SK-N-SH treated with all-trans-retinoic acid at 6 μM for 48 hours (cell line): ENCODE results near the gene GTF2E1.

Source experiments
- ATAC-seq: fragments of 200-7000 bp; cut with Tn5 transposase; 3 replicates; pipeline ENCODE4 v1.9.1; 2020; ENCODE audit warnings: mild to moderate bottlenecking, moderate library complexity
- ARNTL ChIP-seq: fragments of 450-650 bp; formaldehyde crosslinking; IDR thresholded peaks from 2 replicates; pipeline ENCODE4 v1.5.0; 2020; ENCODE audit warnings: low read depth, mild to moderate bottlenecking, moderate library complexity, borderline replicate concordance
- BACH2 ChIP-seq: fragments of 250-450 bp; sonication (Bioruptor Pico); IDR thresholded peaks from 2 replicates; pipeline ENCODE4 v1.9.0; 2021; ENCODE audit warnings: mild to moderate bottlenecking, borderline replicate concordance
- CSDC2 ChIP-seq: fragments of 250-450 bp; sonication (Bioruptor Pico); IDR thresholded peaks from 2 replicates; pipeline ENCODE4 v1.5.0; 2020; ENCODE audit warnings: mild to moderate bottlenecking, moderate library complexity
- ESRRG ChIP-seq: fragments of 250-450 bp; sonication (Bioruptor Pico); IDR thresholded peaks from 2 replicates; pipeline ENCODE4 v1.6.1; 2021; ENCODE audit warnings: mild to moderate bottlenecking
- GLIS3 ChIP-seq: fragments of 250-450 bp; sonication (Bioruptor Pico); IDR thresholded peaks from 2 replicates; pipeline ENCODE4 v1.5.0; 2020; ENCODE audit warnings: mild to moderate bottlenecking, moderate library complexity
- ISL1 ChIP-seq: fragments of 250-450 bp; sonication (Bioruptor Pico); IDR thresholded peaks from 2 replicates; pipeline ENCODE4 v2.1.2; 2022; ENCODE audit warnings: mild to moderate bottlenecking, moderate library complexity
- OSR1 ChIP-seq: fragments of 250-450 bp; sonication (Bioruptor Pico); IDR thresholded peaks from 2 replicates; pipeline ENCODE4 v1.8.0; 2022; ENCODE audit warnings: moderate library complexity, mild to moderate bottlenecking, inconsistent platforms
- PPARA ChIP-seq: fragments of 250-450 bp; sonication (Bioruptor Pico); IDR thresholded peaks from 2 replicates; pipeline ENCODE4 v1.5.0; 2020; ENCODE audit warnings: mild to moderate bottlenecking, borderline replicate concordance
- RARB ChIP-seq: fragments of 250-450 bp; sonication (Bioruptor Pico); IDR thresholded peaks from 2 replicates; pipeline ENCODE4 v1.8.0; 2021; ENCODE audit warnings: mild to moderate bottlenecking, moderate library complexity
- SNAI2 ChIP-seq: fragments of 250-450 bp; sonication (Bioruptor Pico); IDR thresholded peaks from 2 replicates; pipeline ENCODE4 v1.5.0; 2020; ENCODE audit warnings: mild to moderate bottlenecking, moderate library complexity
- TCF4 ChIP-seq: fragments of 250-450 bp; sonication (Bioruptor Pico); IDR thresholded peaks from 2 replicates; pipeline ENCODE4 v1.8.0; 2021; ENCODE audit warnings: mild to moderate bottlenecking, moderate library complexity, borderline replicate concordance
- TOX ChIP-seq: fragments of 250-450 bp; sonication (Bioruptor Pico); IDR thresholded peaks from 2 replicates; pipeline ENCODE4 v1.8.0; 2021; ENCODE audit warnings: mild to moderate bottlenecking, moderate library complexity, borderline replicate concordance
- ZC3H10 ChIP-seq: fragments of 250-450 bp; sonication (Bioruptor Pico); IDR thresholded peaks from 2 replicates; pipeline ENCODE4 v1.5.1; 2021; ENCODE audit warnings: mild to moderate bottlenecking, moderate library complexity
- ZFP3 ChIP-seq: fragments of 250-450 bp; sonication (Bioruptor Pico); IDR thresholded peaks from 2 replicates; pipeline ENCODE4 v1.5.0; 2020; ENCODE audit warnings: mild to moderate bottlenecking, moderate library complexity
- ZFP30 ChIP-seq: fragments of 450-650 bp; formaldehyde crosslinking; IDR thresholded peaks from 2 replicates; pipeline ENCODE4 v1.5.0; 2022; ENCODE audit warnings: mild to moderate bottlenecking, moderate library complexity
- ZNF565 ChIP-seq: fragments of 450-650 bp; formaldehyde crosslinking; conservative IDR thresholded peaks from 2 replicates; pipeline ENCODE4 v1.5.0; 2020; ENCODE audit warnings: low read depth, mild to moderate bottlenecking, moderate library complexity
- ZNF70 ChIP-seq: fragments of 450-650 bp; formaldehyde crosslinking; IDR thresholded peaks from 2 replicates; pipeline ENCODE4 v1.5.0; 2020; ENCODE audit warnings: mild to moderate bottlenecking, moderate library complexity
- ZNF8 ChIP-seq: fragments of 450-650 bp; formaldehyde crosslinking; IDR thresholded peaks from 2 replicates; pipeline ENCODE4 v1.5.0; 2020; ENCODE audit warnings: mild to moderate bottlenecking, moderate library complexity
- TF ChIP-seq, protein P1 (sequence below): fragments of 250-450 bp; sonication (Bioruptor Pico); IDR thresholded peaks from 2 replicates; pipeline ENCODE4 v1.5.0; 2020; ENCODE audit warnings: mild to moderate bottlenecking, moderate library complexity
- TF ChIP-seq, protein P2 (sequence below): fragments of 250-450 bp; sonication (Bioruptor Pico); IDR thresholded peaks from 2 replicates; pipeline ENCODE4 v1.5.1; 2020; ENCODE audit warnings: low read depth, mild to moderate bottlenecking, moderate library complexity
- TF ChIP-seq, protein P3 (sequence below): fragments of 250-450 bp; sonication (Bioruptor Pico); IDR thresholded peaks from 2 replicates; pipeline ENCODE4 v1.8.0; 2020; ENCODE audit warnings: mild to moderate bottlenecking, moderate library complexity, borderline replicate concordance
- TF ChIP-seq, protein P4 (sequence below): fragments of 250-450 bp; sonication (Bioruptor Pico); IDR thresholded peaks from 2 replicates; pipeline ENCODE4 v1.8.0; 2021; ENCODE audit warnings: low read depth, mild to moderate bottlenecking, moderate library complexity, borderline replicate concordance
- TF ChIP-seq, protein P5 (sequence below): fragments of 250-450 bp; sonication (Bioruptor Pico); IDR thresholded peaks from 2 replicates; pipeline ENCODE4 v1.5.1; 2021; ENCODE audit warnings: mild to moderate bottlenecking, moderate library complexity

GTF2E1 gene

DNA sequence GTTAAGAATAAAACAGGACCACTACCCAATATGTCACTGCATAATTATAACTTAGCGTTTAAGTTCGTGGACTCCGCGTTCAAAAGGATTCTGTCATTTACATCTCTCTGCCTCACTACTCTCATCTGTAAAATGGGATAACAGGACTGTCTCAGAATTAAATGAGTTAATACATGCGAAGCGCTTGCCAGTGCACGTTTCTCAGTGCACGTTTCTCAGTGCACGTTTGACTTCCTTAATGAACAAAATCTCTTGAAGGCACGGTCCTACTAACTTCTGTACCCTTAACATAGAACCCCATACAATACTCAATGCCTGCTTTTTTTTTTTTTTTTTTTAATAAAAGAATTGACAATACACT, 727 bp upstream of the GTF2E1 start:
- peak; percentile 41 for ATAC-seq
- TF ChIP-seq, protein P1, sequence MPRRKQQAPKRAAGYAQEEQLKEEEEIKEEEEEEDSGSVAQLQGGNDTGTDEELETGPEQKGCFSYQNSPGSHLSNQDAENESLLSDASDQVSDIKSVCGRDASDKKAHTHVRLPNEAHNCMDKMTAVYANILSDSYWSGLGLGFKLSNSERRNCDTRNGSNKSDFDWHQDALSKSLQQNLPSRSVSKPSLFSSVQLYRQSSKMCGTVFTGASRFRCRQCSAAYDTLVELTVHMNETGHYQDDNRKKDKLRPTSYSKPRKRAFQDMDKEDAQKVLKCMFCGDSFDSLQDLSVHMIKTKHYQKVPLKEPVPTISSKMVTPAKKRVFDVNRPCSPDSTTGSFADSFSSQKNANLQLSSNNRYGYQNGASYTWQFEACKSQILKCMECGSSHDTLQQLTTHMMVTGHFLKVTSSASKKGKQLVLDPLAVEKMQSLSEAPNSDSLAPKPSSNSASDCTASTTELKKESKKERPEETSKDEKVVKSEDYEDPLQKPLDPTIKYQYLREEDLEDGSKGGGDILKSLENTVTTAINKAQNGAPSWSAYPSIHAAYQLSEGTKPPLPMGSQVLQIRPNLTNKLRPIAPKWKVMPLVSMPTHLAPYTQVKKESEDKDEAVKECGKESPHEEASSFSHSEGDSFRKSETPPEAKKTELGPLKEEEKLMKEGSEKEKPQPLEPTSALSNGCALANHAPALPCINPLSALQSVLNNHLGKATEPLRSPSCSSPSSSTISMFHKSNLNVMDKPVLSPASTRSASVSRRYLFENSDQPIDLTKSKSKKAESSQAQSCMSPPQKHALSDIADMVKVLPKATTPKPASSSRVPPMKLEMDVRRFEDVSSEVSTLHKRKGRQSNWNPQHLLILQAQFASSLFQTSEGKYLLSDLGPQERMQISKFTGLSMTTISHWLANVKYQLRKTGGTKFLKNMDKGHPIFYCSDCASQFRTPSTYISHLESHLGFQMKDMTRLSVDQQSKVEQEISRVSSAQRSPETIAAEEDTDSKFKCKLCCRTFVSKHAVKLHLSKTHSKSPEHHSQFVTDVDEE (CRISPR knock-in tag) = no peak
- TF ChIP-seq ESRRG (no peak), TOX (no peak), BACH2 (CRISPR knock-in tag) (no peak), ISL1 (no peak), ARNTL (CRISPR knock-in tag) (no peak), ZFP30 (CRISPR knock-in tag) (no peak), ZNF70 (CRISPR knock-in tag) (no peak), ZC3H10 (no peak), CSDC2 (CRISPR knock-in tag) (no peak), OSR1 (CRISPR knock-in tag) (no peak), PPARA (no peak), RARB (no peak), TCF4 (CRISPR knock-in tag) (no peak), ZNF565 (CRISPR knock-in tag) (no peak)
- TF ChIP-seq, protein P2, sequence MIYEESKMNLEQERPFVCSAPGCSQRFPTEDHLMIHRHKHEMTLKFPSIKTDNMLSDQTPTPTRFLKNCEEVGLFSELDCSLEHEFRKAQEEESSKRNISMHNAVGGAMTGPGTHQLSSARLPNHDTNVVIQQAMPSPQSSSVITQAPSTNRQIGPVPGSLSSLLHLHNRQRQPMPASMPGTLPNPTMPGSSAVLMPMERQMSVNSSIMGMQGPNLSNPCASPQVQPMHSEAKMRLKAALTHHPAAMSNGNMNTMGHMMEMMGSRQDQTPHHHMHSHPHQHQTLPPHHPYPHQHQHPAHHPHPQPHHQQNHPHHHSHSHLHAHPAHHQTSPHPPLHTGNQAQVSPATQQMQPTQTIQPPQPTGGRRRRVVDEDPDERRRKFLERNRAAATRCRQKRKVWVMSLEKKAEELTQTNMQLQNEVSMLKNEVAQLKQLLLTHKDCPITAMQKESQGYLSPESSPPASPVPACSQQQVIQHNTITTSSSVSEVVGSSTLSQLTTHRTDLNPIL (CRISPR knock-in tag) = no peak
- TF ChIP-seq, protein P3, sequence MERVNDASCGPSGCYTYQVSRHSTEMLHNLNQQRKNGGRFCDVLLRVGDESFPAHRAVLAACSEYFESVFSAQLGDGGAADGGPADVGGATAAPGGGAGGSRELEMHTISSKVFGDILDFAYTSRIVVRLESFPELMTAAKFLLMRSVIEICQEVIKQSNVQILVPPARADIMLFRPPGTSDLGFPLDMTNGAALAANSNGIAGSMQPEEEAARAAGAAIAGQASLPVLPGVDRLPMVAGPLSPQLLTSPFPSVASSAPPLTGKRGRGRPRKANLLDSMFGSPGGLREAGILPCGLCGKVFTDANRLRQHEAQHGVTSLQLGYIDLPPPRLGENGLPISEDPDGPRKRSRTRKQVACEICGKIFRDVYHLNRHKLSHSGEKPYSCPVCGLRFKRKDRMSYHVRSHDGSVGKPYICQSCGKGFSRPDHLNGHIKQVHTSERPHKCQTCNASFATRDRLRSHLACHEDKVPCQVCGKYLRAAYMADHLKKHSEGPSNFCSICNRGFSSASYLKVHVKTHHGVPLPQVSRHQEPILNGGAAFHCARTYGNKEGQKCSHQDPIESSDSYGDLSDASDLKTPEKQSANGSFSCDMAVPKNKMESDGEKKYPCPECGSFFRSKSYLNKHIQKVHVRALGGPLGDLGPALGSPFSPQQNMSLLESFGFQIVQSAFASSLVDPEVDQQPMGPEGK (CRISPR knock-in tag) = no peak
- TF ChIP-seq, protein P4, sequence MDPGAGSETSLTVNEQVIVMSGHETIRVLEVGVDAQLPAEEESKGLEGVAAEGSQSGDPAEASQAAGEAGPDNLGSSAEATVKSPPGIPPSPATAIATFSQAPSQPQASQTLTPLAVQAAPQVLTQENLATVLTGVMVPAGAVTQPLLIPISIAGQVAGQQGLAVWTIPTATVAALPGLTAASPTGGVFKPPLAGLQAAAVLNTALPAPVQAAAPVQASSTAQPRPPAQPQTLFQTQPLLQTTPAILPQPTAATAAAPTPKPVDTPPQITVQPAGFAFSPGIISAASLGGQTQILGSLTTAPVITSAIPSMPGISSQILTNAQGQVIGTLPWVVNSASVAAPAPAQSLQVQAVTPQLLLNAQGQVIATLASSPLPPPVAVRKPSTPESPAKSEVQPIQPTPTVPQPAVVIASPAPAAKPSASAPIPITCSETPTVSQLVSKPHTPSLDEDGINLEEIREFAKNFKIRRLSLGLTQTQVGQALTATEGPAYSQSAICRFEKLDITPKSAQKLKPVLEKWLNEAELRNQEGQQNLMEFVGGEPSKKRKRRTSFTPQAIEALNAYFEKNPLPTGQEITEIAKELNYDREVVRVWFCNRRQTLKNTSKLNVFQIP (CRISPR knock-in tag) = no peak
- TF ChIP-seq, protein P5, sequence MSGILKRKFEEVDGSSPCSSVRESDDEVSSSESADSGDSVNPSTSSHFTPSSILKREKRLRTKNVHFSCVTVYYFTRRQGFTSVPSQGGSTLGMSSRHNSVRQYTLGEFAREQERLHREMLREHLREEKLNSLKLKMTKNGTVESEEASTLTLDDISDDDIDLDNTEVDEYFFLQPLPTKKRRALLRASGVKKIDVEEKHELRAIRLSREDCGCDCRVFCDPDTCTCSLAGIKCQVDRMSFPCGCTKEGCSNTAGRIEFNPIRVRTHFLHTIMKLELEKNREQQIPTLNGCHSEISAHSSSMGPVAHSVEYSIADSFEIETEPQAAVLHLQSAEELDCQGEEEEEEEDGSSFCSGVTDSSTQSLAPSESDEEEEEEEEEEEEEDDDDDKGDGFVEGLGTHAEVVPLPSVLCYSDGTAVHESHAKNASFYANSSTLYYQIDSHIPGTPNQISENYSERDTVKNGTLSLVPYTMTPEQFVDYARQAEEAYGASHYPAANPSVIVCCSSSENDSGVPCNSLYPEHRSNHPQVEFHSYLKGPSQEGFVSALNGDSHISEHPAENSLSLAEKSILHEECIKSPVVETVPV (CRISPR knock-in tag) = no peak
- TF ChIP-seq, all 23 proteins: peak for 0

DNA sequence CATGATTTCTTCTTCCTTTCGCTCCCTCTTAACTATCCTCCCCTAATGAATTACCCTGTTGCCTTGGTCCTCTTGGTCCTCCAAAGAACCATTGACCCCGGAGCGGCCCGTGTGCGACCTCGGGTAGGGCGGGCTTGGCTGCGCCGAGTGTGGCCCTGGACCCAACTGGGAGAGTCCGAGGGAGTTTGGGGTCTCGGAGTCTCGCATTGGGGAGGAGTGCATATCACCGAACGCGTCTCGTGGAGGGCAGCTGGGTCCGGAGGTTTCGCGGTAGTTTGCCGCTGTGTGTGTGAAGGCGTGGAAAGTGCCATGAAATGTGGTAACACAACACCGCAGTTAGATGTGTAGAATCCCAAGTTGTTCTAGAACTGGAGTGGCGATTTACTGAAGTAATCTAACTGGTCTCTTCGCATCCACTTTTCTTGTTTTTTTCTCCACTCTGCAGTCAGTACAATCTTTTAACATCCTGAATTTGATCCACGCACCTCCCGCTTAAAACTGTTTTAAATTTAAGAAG, 363 bp downstream of the GTF2E1 start:
- TF ChIP-seq PPARA = no peak
- TF ChIP-seq RARB = no peak
- no peak for TF ChIP-seq ZC3H10
- no peak for TF ChIP-seq ZNF565 (CRISPR knock-in tag)
- TF ChIP-seq ZNF8 (CRISPR knock-in tag) = no peak
- no peak for TF ChIP-seq SNAI2 (CRISPR knock-in tag)
- TF ChIP-seq ISL1 = no peak
- no peak for TF ChIP-seq ZNF70 (CRISPR knock-in tag)
- TF ChIP-seq, protein P3 (CRISPR knock-in tag) = no peak
- no peak for TF ChIP-seq ZFP30 (CRISPR knock-in tag)
- TF ChIP-seq, protein P1 (CRISPR knock-in tag) = no peak
- TF ChIP-seq, protein P5 (CRISPR knock-in tag) = no peak
- TF ChIP-seq ZFP3 (CRISPR knock-in tag) = no peak
- no peak for TF ChIP-seq GLIS3 (CRISPR knock-in tag)
- peak; percentile 47 for ATAC-seq
